ENCODE results near the gene NUDT8. TPM values are rescaled to one million over a fixed set of nuclear protein-coding genes. Genes with fewer than 3 reads are reported as not detected.
"Not testable (repeated sequence)": the region's sequence is repeated elsewhere in the genome, so short reads cannot be mapped to it uniquely, and the experiment has no call there.

NUDT8 gene
- total RNA-seq, 1 donor from 2014 or later, result 6.8 TPM

DNA sequence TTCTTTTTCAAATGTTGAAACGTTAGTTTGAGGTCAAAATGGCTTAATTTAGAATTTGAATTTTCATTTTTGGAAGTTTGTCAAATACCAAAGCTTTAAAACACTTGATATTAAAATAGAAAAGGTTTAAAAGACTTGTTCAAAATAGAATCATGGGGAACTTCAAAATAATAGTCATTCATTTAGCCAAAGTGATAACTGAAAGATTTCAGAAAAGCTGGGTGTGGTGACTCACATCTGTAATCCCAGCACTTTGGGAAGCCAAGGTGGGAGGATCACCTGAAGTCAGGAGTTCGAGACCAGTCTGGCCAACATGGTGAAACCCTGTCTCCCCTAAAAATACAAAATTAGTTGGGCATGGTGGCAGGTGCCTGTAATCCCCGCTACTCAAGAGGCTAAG is 35.3 kb downstream of the NUDT8 start:
- Mint-ChIP-seq H3K4me1 (ENCODE audit: unreplicated experiment) (no peaks in the 10 kb centered on the region), H3K36me3 (ENCODE audit: low read depth, unreplicated experiment) (no peaks in the 10 kb centered on the region), H3K9me3 (ENCODE audit: unreplicated experiment) (no peaks in the 10 kb centered on the region), H3K4me3 (ENCODE audit: unreplicated experiment) (no peak overlapping the region), H3K27ac (ENCODE audit: unreplicated experiment) (no peak overlapping the region), H3K27me3 (ENCODE audit: unreplicated experiment) (no peaks in the 10 kb centered on the region)
- DNase-seq (ENCODE audit: low spot score), result no peak
- TF ChIP-seq, protein P1, sequence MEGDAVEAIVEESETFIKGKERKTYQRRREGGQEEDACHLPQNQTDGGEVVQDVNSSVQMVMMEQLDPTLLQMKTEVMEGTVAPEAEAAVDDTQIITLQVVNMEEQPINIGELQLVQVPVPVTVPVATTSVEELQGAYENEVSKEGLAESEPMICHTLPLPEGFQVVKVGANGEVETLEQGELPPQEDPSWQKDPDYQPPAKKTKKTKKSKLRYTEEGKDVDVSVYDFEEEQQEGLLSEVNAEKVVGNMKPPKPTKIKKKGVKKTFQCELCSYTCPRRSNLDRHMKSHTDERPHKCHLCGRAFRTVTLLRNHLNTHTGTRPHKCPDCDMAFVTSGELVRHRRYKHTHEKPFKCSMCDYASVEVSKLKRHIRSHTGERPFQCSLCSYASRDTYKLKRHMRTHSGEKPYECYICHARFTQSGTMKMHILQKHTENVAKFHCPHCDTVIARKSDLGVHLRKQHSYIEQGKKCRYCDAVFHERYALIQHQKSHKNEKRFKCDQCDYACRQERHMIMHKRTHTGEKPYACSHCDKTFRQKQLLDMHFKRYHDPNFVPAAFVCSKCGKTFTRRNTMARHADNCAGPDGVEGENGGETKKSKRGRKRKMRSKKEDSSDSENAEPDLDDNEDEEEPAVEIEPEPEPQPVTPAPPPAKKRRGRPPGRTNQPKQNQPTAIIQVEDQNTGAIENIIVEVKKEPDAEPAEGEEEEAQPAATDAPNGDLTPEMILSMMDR (IDR thresholded peaks at IDR 0.05; ENCODE audit: unreplicated experiment), result no peak

DNA sequence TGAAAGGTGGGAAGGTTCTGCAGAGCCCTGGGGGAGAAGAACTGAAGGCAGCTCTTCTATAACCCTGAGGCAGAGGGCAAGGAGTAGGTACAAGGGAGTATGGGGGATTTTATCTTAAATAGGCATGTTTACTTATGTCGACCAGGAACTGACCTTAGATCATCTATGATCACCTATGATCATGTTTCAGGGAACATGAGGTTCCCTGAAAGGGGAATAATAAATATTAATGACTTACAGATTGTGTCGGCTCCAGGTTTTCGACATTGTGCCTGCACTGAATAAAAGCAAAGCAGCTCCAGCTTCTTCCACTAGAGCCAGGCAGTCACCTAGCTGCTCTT is 36.2 kb downstream of the NUDT8 start:
- Mint-ChIP-seq H3K36me3 (ENCODE audit: low read depth, unreplicated experiment) (no peaks in the 10 kb centered on the region), H3K27me3 (ENCODE audit: unreplicated experiment) (no peaks in the 10 kb centered on the region), H3K9me3 (ENCODE audit: unreplicated experiment) (no peaks in the 10 kb centered on the region), H3K27ac (ENCODE audit: unreplicated experiment) (no peak overlapping the region), H3K4me1 (ENCODE audit: unreplicated experiment) (no peaks in the 10 kb centered on the region), H3K4me3 (ENCODE audit: unreplicated experiment) (no peak overlapping the region)
- TF ChIP-seq, protein P1 (IDR thresholded peaks at IDR 0.05; ENCODE audit: unreplicated experiment), result no peak
- DNase-seq (ENCODE audit: low spot score), result no peak

DNA sequence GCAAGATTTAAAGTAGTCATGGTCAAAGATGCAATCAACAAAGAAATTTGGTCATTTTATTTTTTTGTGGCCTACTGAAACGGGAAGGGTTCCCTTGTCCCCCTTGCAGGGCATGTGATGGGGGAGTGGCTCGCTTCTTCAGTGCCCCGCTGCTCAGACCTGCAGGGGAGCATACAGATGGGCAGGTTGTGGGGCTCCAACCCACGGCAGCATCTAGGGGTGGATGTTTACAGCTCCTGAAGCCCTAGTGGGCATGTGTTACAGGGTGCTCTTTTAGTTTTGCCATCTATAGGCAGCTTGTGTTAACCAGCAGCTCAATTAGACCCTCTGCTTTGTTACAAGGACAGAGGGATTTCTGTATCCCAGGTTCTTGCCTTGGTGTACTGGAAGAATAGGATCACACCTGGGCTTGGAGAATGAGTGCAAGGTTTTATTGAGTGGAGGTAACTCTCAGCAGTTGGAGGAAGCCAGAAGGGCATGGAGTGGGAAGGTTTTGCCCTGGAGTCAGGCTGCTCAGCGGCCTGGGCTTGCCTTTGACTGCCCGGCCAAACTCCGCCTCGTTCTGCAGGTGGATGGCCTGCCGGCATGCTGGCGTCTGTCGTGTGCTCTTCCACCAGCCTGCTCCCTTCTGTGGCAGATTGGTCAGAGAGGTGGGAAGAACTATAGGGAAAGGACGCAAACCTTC is 36.7 kb downstream of the NUDT8 start:
- no peak for DNase-seq (ENCODE audit: low spot score)
- TF ChIP-seq, protein P1 (IDR thresholded peaks at IDR 0.05; ENCODE audit: unreplicated experiment), result no peak
- peaks cover 2% of the 10 kb centered on the region for H3K36me3 Mint-ChIP-seq (ENCODE audit: low read depth, unreplicated experiment)
- no peak overlapping the region for H3K27ac Mint-ChIP-seq (ENCODE audit: unreplicated experiment)
- H3K4me3 Mint-ChIP-seq (ENCODE audit: unreplicated experiment), result no peak overlapping the region
- no peaks in the 10 kb centered on the region for H3K4me1 Mint-ChIP-seq (ENCODE audit: unreplicated experiment)
- no peaks in the 10 kb centered on the region for H3K27me3 Mint-ChIP-seq (ENCODE audit: unreplicated experiment)
- no peaks in the 10 kb centered on the region for H3K9me3 Mint-ChIP-seq (ENCODE audit: unreplicated experiment)

DNA sequence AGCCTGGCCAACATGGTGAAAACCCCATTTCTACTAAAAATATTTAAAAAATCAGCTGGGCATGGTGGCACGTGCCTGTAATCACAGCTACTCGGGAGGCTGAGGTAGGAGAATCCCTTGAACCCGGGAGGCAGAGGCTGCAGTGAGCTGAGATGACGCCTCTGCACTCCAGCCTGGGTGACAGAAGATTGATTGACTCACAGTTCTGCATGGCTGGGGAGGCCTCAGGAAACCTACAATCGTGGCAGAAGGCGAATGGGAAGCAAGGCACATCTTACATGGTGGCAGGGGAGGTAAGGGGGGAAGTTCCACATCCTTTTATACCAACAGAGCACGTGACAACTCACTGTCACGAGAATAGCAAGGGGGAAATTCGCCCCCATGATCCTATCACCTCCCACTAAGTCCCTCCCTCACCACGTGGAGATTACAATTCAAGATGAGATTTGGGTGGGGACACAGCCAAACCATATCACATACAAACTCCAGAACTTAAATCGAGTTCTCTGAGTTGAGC is 40.8 kb downstream of the NUDT8 start:
- H3K4me1 Mint-ChIP-seq (ENCODE audit: unreplicated experiment), result peaks cover 14% of the 10 kb centered on the region
- not testable (repeated sequence) for H3K4me3 Mint-ChIP-seq (ENCODE audit: unreplicated experiment); H3K27me3 Mint-ChIP-seq (ENCODE audit: unreplicated experiment); H3K9me3 Mint-ChIP-seq (ENCODE audit: unreplicated experiment); DNase-seq (ENCODE audit: low spot score); H3K27ac Mint-ChIP-seq (ENCODE audit: unreplicated experiment)
- H3K36me3 Mint-ChIP-seq (ENCODE audit: low read depth, unreplicated experiment), result peaks cover 32% of the 10 kb centered on the region

DNA sequence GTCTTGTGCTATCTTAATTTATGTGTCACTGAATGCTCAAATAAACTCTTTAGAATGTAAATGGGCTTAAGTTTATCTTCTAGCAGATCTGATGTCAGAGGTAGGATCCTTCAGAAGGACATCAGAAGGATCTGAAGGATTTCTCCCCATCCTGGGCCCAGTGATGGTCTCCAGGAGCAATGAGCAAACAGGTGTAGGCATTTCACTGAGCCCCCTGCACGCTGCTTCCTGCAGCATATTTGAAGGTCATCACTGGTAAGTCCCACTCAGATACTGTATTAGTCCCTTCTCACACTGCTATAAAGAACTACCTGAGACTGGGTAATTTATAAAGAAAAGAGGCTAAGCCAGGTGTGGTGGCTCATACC is 41.6 kb downstream of the NUDT8 start:
- Mint-ChIP-seq H3K9me3 (ENCODE audit: unreplicated experiment) (no peaks in the 10 kb centered on the region), H3K27me3 (ENCODE audit: unreplicated experiment) (no peaks in the 10 kb centered on the region), H3K27ac (ENCODE audit: unreplicated experiment) (no peak overlapping the region), H3K4me3 (ENCODE audit: unreplicated experiment) (no peak overlapping the region), H3K4me1 (ENCODE audit: unreplicated experiment) (peaks cover 14% of the 10 kb centered on the region), H3K36me3 (ENCODE audit: low read depth, unreplicated experiment) (peaks cover 32% of the 10 kb centered on the region)
- TF ChIP-seq, protein P1 (IDR thresholded peaks at IDR 0.05; ENCODE audit: unreplicated experiment), result no peak
- no peak for DNase-seq (ENCODE audit: low spot score)
